Measurements from ENCODE around the gene TRPV5.
A peak's percentile ranks its signal among the peaks of the same experiment; 100 is the strongest.

DNA sequence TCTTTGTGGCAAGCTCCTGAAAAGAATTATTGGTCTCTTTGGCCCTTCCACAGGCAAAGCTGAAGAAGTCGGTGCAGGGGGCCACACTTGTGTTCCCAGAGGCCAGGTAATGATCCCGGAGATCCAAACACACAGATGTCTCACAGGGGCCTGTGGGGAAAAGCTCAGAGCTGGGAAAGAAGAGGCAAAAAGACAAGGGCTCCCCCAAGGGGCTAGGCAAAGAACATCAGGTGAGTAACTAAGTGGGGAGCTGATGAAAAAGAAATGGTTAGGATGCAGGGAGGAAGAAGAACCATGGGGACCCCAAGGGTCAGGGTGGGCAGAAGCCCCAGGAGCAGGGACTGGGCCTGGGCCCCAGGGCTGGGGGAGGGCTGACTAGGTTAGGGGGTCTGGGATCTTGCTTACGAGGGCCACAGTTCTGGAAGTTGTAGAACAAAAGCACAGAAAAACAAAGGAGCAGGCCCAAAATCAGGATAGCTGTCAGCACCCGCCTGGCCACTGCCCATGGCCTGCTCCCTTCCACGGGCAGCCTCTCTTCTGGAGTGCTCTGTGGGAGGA is 27.5 kb upstream of the TRPV5 start:
- no peak for TF ChIP-seq SIN3A (conservative IDR thresholded peaks at IDR 0.05 in 1 of 2, IDR thresholded peaks at IDR 0.05 in 1 of 2; ENCODE audit: low read depth in 1 of 2, low read length in 2 of 2)
- peak in 2 of 3 experiments; percentile 32 to 45; a peak in 3 of 4 replicates for TF ChIP-seq CTCF (IDR thresholded peaks at IDR 0.05; ENCODE audit: control extremely low read depth in 1 of 3, insufficient read depth in 1 of 3, low read depth in 1 of 3, low read length in 3 of 3)
- no peak for TF ChIP-seq CEBPB (IDR thresholded peaks at IDR 0.05; ENCODE audit: low read depth, low read length)
- TF ChIP-seq POLR2AphosphoS5 (IDR thresholded peaks at IDR 0.05; ENCODE audit: low read depth, low read length) = no peak
- no peak for TF ChIP-seq CBX5 (IDR thresholded peaks at IDR 0.05; ENCODE audit: low read depth, low read length)
- TF ChIP-seq SP1 (IDR thresholded peaks at IDR 0.05; ENCODE audit: low read depth, low read length) = no peak
- no peak for TF ChIP-seq POLR2A (IDR thresholded peaks at IDR 0.05; ENCODE audit: control extremely low read depth in 1 of 2, low read depth in 2 of 2, low read length in 2 of 2)
- no peak for TF ChIP-seq EP300 (IDR thresholded peaks at IDR 0.05; ENCODE audit: borderline replicate concordance in 1 of 2, low read depth in 2 of 2, low read length in 2 of 2)
- TF ChIP-seq, protein P1, sequence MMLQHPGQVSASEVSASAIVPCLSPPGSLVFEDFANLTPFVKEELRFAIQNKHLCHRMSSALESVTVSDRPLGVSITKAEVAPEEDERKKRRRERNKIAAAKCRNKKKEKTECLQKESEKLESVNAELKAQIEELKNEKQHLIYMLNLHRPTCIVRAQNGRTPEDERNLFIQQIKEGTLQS (IDR thresholded peaks at IDR 0.05; ENCODE audit: insufficient read depth, low read depth, low read length) = no peak
- TF ChIP-seq SP2 (IDR thresholded peaks at IDR 0.05; ENCODE audit: low read length) = no peak
- no peak for TF ChIP-seq ASH2L (IDR thresholded peaks at IDR 0.05; ENCODE audit: low read length)
- peak; percentile 41 to 55; a peak in 3 of 4 replicates for TF ChIP-seq RAD21 (IDR thresholded peaks at IDR 0.05 in 1 of 2, conservative IDR thresholded peaks at IDR 0.05 in 1 of 2; ENCODE audit: low read depth in 2 of 2, low read length in 2 of 2)

Measured in H1 (cell line).